A549 (cell line): ENCODE data around the gene SASH1.

ENCODE experiments used
- CTCF ChIP-seq: fragments of >200 bp; sonication (Bioruptor Twin); formaldehyde crosslinking; IDR thresholded peaks from 3 replicates; pipeline ENCODE4 v1.5.1; 2016
- EP300 ChIP-seq, 2 experiments: fragments of >200 bp; sonication (Bioruptor Twin); formaldehyde crosslinking; IDR thresholded peaks; 2 replicates in 1 of 2; 3 replicates in 1 of 2; pipeline ENCODE4 v1.6.1; 2016 to 2017
- REST ChIP-seq: fragments of 200-600 bp; sonication (generic); IDR thresholded peaks from 2 replicates; pipeline ENCODE4 v1.6.1; 2016; ENCODE audit warnings: antibody characterized with exemption, mild to moderate bottlenecking, moderate library complexity

- no peak for TF ChIP-seq CTCF
- no peak for TF ChIP-seq EP300 (IDR thresholded peaks at IDR 0.05)
- TF ChIP-seq REST, result no peak
These were observed 249.0 kb downstream of the SASH1 start for GRCh38 chr6:148591656-148592055.
